NCI-H1092 treated with DMSO at 0.1 percent for 48 hours (cell line): ENCODE data around the gene DCUN1D4.
"Not testable (repeated sequence)": the region's sequence is repeated elsewhere in the genome, so short reads cannot be mapped to it uniquely, and the experiment has no call there.

Experiments
- DNase-seq: peaks from one replicate; lab custom pipeline; 2025; lab: John Stamatoyannopoulos, UW

DCUN1D4 gene

DNA sequence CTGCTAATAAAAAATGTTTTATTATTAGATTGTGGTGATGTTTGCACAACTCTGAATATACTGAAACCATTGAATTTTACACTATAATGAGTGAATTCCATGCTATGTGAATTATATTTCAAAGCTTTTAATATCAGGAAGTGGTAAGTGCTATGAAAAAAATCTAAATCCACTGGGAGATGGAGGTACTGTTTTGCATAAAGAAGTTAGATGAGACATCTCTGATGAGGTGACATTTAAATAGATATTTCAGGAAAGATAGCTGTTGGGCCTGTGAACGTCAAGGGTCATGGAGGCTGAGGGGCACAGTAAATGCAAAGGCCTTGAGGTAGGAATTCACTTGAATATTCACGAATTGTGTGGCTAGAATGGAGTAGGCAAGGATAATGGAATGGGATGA lies 12.3 kb downstream of the DCUN1D4 start:
- no peak for DNase-seq

DNA sequence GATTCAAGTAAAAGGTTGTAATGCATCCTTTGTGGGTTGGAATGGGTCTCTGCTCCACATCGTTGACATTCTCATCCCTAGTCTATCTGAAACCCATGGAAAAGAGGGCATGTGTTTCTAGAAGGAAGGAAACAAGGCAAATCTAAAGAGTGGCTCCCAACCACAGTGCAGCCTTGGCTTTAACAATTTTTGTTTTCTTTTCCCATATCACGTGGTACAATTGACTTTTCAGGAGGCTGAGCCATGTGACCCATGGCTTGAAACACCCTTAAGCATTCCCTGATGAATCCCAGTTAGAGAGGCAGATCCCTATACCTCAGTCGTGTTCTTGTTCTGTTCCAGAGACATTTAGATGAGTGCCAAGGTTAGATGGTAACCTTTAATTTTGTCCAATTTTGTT lies 12.8 kb downstream of the DCUN1D4 start:
- DNase-seq: no peak

DNA sequence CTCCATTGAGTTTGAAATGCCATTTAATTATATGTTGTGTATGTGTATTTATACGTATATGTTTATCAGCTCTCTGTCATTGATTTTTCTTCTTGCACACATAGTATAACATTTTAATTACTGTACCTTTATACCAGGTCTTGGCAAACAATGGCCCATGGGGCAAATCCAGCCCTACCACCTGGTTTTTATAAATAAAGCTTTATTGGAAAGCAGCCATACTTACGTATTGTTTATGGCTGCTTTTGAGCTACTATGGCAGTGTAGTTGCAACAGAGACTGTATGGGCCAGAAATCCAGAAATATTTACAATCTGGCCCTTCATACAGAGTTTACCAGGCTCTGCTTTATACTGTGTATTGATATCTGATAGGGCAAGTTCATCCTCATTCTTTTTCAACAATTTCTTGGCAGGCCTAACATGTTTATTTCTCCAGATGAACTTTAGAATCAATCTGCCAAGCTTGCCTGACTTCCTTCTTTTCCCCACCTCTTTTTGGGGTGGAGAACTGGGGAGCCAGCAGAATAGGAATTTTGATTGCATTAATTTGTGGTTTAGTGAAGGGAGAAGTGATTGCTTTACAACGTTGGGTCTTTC lies 15.8 kb downstream of the DCUN1D4 start:
- no peak for DNase-seq

DNA sequence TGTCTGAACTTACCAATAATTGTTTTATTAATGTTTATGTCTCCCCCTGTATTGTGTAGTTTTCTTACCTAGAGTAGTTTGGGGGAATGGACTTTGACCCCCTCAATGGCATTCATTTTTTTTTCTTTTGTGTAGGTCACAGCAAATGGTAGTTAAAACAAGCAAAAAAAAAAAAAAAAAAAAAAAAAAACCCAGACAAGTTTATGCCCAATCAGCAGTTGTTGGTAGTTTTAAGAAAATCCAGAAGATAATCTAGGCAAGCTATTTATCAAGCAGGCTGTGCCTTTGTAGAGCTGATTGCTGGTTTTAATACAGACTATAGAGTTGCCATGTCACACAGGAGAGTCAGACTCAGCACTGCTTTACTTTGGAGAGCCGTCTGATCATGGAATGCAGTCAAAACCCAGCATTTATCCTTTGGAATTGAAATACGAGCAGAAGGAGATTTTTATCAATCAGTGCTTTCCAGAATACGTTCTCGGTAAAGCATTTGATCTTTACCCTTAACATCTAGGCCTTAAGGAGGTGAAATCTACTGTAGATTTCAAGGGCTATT lies 16.6 kb downstream of the DCUN1D4 start:
- DNase-seq: no peak

GRCh38 chr4:51862199-51862598 lies 19.2 kb downstream of the DCUN1D4 start:
- no peak for DNase-seq

DNA sequence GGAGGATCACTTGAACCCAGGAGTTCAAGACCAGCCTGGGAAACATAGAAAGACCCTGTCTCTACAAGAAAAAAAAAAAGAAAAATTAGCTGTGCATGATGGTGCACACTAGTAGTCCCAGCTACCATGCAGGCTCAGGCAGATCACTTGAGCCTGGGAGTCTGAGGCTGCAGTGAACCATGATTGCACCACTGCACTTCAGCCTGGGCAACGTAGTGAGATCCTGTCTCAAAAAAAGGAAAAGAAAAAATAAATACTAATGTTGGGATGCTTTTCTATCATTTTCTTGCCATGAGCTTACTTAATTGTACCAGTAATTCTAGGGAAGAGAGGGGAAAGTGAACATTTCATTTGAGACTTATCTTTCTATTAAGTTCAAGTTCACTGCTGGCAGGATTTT lies 19.8 kb downstream of the DCUN1D4 start:
- no peak for DNase-seq

- DNase-seq: no peak
Observed at GRCh38 chr4:51865717-51866116, 22.8 kb downstream of the DCUN1D4 start.

DNA sequence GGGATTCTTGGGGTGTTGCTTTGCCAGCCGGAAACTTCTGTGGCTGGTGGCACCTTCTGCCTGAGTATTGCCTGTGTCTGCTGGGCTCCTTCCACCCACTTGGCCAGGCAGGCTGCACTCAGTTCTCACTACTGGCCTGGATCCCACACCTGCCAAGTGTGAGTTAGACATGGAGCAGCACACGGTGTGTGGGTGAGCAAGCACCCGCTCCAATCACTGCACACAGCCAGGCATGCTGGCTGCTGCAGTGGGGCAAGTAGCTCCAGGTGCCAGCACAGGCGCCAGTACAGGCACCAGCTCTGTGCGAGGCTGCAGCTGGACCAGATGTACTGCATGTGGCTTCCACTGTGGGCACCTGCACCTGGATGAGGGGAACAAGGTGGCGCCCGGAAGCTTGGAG lies 23.9 kb downstream of the DCUN1D4 start:
- DNase-seq: no peak

- no peak for DNase-seq
Observed at GRCh38 chr4:51867689-51868448, 24.9 kb downstream of the DCUN1D4 start.

DNA sequence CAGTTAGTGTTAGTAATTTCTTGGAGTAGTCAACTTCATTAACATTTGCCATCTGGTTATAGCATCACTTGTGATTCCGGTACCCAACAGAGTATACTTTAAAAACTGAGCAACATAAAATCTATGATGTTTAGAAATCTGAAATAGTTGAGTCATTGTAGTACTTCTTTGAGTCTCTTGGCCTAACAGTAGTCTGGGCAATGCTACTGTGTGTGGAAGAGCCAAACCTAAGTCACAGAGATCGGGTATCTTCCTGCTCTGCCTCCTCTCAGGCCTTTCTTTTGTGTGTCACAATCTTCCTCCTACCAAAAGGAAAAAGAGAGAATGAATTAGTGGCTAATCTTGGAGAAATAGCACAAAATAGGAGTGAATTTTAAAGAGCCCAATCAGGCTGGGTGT lies 25.5 kb downstream of the DCUN1D4 start:
- DNase-seq: no peak

GRCh38 chr4:51870441-51871188 lies 27.7 kb downstream of the DCUN1D4 start:
- DNase-seq: no peak

DNA sequence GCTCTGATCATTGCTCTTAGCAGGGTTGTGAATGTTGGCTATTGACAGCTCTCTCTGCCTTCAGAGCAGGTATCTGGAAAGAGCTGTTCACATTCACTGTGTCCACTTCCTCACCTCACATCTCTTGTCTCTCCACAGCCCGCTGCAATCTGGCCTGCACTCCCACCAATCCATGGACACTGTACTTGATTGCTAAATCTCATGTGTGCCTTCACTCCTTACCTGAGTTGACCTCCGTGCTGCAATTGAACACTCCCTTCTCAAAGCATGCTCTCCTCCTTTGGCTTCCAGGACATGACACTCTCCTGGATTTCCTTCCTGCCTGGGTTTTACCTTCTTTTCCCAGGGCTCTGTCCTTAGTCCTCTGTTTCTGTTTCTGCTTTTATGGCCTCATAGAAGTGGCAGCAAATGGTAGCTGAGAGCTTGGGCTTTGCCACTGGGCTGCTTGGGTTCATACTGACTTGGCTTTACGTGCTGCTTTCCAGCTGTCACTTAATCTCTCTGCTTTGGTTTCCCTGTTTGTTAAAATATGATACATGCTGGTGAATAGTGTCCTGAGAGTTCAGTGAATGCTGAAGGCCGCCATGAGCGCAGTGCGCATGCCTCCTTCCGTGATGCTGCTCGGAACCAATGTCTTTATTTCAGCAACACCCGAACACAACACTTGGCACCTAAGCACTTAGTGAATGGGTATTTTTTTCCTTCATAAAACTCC lies 29.5 kb downstream of the DCUN1D4 start:
- DNase-seq: no peak

GRCh38 chr4:51874551-51874950 lies 31.6 kb downstream of the DCUN1D4 start:
- DNase-seq: no peak

DNA sequence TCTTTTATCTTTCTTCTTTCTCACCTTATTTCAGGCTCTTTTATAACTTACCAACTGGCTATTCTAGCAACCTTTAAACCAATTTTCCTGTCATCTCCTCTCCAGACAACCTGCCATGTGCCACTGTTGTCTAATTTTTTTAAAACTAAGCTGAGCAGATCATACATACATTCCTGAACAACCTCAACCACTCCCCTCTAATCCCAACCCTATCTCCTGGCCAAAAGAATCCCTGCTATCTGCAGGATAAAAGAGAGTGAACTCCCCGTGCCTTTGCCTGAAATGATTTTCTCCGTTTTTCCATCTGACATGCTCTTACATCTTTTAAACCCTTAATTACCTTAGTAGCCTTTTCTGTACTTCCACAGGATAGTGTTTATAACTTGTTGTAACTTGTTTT lies 35.5 kb downstream of the DCUN1D4 start:
- DNase-seq: no peak

DNA sequence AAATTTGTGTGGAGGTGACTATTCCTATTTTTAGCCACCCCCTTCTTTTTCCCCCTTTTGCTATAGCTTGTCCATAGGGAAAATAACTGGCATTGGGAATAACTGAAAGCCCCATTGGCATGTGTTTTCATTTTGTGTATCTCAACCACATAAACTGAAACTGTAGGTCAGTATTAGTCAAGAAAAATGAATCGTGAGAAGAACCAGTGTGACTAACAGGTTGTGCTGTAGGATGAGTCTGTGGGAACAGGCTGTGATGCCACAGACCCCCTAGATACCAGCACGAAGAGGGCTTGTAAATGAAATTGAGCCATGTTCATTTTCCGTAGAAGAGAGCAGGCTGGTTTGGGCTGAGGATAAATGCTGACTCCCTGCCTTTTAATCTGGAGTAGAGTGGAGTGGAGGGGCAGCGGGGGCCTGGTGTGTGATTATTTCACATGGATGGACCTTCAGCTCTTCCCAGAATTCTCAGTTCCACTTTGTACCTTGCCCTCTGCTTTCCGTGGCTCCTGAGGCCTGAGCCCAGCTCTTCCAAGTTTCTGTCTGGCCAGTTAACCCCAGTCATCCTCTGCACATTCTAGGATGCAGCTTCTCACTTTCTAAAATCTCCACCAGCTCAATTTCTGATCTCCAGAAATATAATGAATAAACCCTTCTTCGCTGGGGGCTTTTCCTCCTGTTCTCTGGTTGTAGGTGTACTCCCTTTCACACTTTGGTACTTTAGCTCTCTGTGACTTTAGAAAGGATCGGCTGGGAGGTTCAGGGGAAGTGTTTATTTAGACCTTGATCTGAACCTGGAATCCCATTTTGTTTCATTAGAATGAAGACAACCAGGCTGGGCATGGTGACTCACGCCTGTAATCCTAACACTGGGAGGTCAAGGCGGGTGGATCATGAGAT lies 37.3 kb downstream of the DCUN1D4 start:
- no peak for DNase-seq

DNA sequence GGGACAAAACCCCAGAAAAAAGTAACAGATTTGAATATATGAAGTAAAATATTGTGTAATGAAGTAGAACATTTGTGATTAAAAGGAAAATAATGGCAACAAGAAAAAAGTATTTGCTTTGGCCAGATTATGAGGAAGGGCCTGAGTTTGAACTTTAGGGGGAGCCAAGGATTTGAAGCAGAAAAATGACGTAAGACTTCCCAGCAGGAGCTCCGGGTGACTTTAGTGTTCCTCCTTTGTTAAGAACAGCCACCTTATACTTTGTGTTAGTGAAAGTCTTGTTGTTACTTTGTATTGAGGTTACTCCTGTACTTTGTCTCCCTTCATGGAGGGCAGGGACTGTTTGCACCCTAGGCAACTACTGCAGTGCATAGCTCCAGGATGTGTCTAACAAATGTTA lies 41.1 kb downstream of the DCUN1D4 start:
- DNase-seq: no peak

DNA sequence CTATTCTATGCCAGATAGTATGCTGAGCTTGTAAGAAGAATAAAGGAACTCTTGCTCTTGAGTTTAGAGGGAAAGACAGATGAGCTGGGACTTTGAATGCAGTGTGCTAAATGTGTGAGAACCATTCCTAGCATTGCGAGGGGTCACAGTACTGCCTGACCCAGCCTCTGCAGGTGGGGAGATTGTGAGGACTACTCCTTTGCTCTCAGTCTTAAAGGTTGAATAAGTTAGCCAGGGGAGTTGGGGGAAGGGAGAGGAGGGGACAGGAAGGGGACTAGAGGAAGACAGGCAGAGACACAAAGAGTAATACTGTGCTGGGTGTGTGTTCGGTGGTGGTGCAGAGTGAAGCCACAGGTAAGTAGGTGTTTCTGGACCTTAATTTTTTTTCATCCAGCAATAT lies 41.7 kb downstream of the DCUN1D4 start:
- no peak for DNase-seq

DNA sequence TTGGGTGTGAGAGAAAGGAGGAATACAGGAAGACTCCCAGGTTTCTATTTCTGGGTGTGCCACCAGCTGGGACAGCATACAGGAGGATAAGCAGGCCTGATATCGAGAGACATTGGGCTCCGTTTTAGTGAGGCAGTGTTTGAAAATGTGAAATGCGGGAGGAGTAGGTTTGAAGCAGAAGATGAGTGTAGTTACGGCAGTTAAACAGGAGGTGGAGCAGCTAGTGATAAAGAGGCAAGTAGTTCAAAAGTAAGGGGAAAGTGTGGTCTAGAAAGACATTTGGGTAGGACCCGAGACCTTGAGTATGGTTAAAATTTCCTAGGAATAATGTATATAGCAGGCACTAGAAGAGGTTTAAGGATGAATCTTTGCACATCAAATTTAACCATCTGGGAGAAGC lies 42.4 kb downstream of the DCUN1D4 start:
- no peak for DNase-seq

GRCh38 chr4:51890760-51891159 lies 47.8 kb downstream of the DCUN1D4 start:
- DNase-seq: no peak

DNA sequence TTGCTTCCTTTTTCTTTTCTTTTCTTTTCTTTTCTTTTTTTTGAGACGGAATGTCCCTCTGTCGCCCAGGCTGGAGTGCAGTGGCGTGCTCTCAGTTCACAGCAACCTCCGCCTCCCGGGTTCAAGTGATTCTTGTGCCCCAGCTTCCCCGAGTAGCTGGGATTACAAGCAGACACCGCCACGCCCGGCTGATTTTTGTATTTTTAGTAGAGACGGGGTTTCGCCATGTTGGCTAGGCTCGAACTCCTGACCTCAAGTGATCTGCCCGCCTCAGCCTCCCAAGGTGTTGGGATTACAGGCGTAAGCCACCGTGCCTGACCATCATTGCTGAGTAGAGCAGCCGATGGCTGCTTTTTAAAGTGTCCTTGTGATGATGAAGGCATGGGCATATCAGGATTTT lies 50.4 kb downstream of the DCUN1D4 start:
- not testable (repeated sequence) for DNase-seq

- DNase-seq: no peak
Observed at GRCh38 chr4:51894059-51894645, 51.2 kb downstream of the DCUN1D4 start.
